Measurements from ENCODE around the gene TFDP1. TPM values are rescaled to one million over a fixed set of nuclear protein-coding genes. Genes with fewer than 3 reads are reported as not detected.
A peak's percentile ranks its signal among the peaks of the same experiment; 100 is the strongest.

Gene TFDP1
- polyA plus RNA-seq, 1 donor, result 68.0 TPM

DNA sequence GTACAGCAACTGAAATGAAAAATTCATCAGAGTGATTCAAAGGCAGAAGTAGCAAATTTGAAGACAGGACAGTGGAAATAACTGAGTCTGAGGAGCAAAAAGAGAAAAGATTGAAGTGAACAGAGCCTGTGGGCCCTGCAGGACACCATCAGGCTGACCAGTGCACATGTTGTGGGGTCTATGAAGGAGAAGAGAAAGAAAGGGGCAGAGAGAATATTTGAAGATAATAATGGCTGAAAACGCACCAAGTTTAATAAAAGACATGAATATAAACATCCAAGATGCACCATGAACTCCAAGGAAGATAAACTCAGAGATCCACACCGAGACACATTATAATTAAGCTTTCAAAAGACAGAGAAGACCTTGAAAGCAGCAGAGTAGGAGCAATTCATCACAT, 58.0 kb downstream of the TFDP1 start:
- H3K27ac ChIP-seq (ENCODE audit: low read length), result no peak overlapping the region
- no peaks in the 10 kb centered on the region for H3K4me1 ChIP-seq (ENCODE audit: control insufficient read depth, insufficient read depth, low read length)
- DNase-seq, result no peak
- H3K36me3 ChIP-seq (ENCODE audit: control insufficient read depth, insufficient read depth, low read length), result peaks cover 38% of the 10 kb centered on the region
- peaks cover 21% of the 10 kb centered on the region for H3K9me3 ChIP-seq (ENCODE audit: control insufficient read depth, low read depth, low read length)
- H3K4me3 ChIP-seq (ENCODE audit: low read length), result no peak overlapping the region
- 100% methylated on average over 1 of the region's 2 CpGs for WGBS (ENCODE audit: insufficient coverage, low lambda C conversion rate)
- H3K27me3 ChIP-seq (ENCODE audit: control insufficient read depth, insufficient read depth, low read length), result no peaks in the 10 kb centered on the region

DNA sequence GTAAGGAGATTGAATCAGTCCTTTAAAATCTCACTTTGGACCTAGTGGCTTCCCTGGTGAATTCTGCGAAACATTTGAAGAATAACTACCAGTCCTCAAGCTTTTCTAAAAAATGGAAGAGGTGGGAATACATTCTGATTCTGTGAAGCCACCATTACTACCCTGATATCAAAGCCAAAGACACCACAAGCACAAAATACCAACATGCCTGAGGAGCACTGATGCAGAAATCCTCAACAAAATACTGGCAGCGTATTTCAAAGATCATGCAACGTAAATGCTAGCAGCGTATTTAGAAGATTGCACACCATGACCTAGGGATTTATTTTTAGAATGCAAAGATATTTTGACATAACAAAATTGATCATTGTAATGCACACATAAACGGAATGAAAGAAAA, 59.0 kb downstream of the TFDP1 start:
- H3K4me3 ChIP-seq (ENCODE audit: low read length), result no peak overlapping the region
- WGBS (ENCODE audit: insufficient coverage, low lambda C conversion rate), result 100% methylated on average over 1 of the region's 5 CpGs
- H3K27ac ChIP-seq (ENCODE audit: low read length), result no peak overlapping the region
- H3K9me3 ChIP-seq (ENCODE audit: control insufficient read depth, low read depth, low read length), result peaks cover 15% of the 10 kb centered on the region
- H3K27me3 ChIP-seq (ENCODE audit: control insufficient read depth, insufficient read depth, low read length), result no peaks in the 10 kb centered on the region
- peaks cover 29% of the 10 kb centered on the region for H3K36me3 ChIP-seq (ENCODE audit: control insufficient read depth, insufficient read depth, low read length)
- no peaks in the 10 kb centered on the region for H3K4me1 ChIP-seq (ENCODE audit: control insufficient read depth, insufficient read depth, low read length)
- no peak for DNase-seq

DNA sequence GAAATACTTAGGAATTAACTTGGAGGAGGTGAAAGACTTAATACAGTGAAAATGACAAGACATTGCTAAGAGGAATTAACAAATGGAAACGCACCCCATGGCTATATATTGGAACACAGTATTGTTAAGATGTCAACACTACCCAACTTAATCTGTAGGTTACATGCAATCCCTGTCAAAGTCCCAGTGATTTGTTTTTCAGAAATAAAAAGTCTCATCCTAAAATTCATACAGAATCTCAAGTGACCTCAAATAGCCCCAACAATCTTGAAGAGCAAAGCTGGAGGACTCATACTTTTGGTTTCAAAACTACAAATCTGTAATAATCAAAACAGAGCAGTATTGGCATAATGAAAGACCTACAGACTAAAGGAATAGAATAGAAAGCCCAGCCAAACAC, 60.2 kb downstream of the TFDP1 start:
- Histone ChIP-seq H3K36me3 (ENCODE audit: control insufficient read depth, insufficient read depth, low read length) (peaks cover 19% of the 10 kb centered on the region), H3K9me3 (ENCODE audit: control insufficient read depth, low read depth, low read length) (peaks cover 12% of the 10 kb centered on the region), H3K27ac (ENCODE audit: low read length) (no peak overlapping the region), H3K4me1 (ENCODE audit: control insufficient read depth, insufficient read depth, low read length) (no peaks in the 10 kb centered on the region), H3K27me3 (ENCODE audit: control insufficient read depth, insufficient read depth, low read length) (no peaks in the 10 kb centered on the region), H3K4me3 (ENCODE audit: low read length) (no peak overlapping the region)
- DNase-seq, result no peak
- WGBS (ENCODE audit: insufficient coverage, low lambda C conversion rate), result 100% methylated on average over 1 of the region's 1 CpG

DNA sequence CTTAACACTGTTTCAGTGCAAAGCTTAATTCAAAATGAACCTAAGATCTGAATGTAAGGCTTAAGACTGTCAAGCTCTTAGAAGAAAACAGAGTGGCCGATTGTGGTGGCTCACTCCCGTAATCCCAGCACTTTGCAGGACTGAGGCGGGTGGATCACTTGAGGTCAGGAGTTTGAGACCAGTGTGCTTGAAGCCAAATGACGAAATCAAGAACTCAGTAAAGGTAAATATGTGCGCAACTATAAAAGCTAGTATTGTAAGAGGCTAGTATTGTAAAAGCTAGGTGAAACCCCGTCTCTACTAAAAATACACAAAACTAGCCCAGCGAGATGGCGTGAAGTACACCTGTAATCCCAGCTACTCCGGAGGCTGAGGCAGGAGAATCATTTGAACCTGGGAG, 60.8 kb downstream of the TFDP1 start:
- no CpG with 5 or more reads among the region's 9 CpGs for WGBS (ENCODE audit: insufficient coverage, low lambda C conversion rate)
- H3K4me1 ChIP-seq (ENCODE audit: control insufficient read depth, insufficient read depth, low read length), result no peaks in the 10 kb centered on the region
- H3K4me3 ChIP-seq (ENCODE audit: low read length), result no peak overlapping the region
- H3K36me3 ChIP-seq (ENCODE audit: control insufficient read depth, insufficient read depth, low read length), result peaks cover 14% of the 10 kb centered on the region
- no peak overlapping the region for H3K27ac ChIP-seq (ENCODE audit: low read length)
- no peak for DNase-seq
- no peaks in the 10 kb centered on the region for H3K27me3 ChIP-seq (ENCODE audit: control insufficient read depth, insufficient read depth, low read length)
- H3K9me3 ChIP-seq (ENCODE audit: control insufficient read depth, low read depth, low read length), result peaks cover 9% of the 10 kb centered on the region

DNA sequence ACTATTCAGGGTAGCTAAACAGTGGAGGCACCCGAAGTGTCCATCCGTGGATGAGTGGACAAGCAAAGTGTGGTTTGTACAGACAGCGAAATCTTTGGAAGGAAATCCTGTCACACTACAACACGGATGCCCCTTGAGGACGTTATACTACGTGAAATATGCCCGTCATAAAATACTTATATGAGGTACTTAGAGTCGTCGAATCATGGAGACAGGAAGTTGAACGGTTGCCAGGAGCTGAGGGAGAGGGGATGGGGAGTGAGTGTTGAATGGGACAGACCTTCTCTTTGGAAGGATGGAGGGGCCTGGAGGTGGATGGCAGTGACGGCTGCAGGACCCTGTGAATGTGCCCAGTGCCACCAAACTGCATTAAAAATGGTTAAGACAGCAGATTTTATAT, 61.8 kb downstream of the TFDP1 start:
- no peak overlapping the region for H3K4me3 ChIP-seq (ENCODE audit: low read length)
- peaks cover 10% of the 10 kb centered on the region for H3K36me3 ChIP-seq (ENCODE audit: control insufficient read depth, insufficient read depth, low read length)
- no peak overlapping the region for H3K27ac ChIP-seq (ENCODE audit: low read length)
- 90% methylated on average over 2 of the region's 11 CpGs for WGBS (ENCODE audit: insufficient coverage, low lambda C conversion rate)
- no peaks in the 10 kb centered on the region for H3K4me1 ChIP-seq (ENCODE audit: control insufficient read depth, insufficient read depth, low read length)
- H3K9me3 ChIP-seq (ENCODE audit: control insufficient read depth, low read depth, low read length), result peaks cover 9% of the 10 kb centered on the region
- no peaks in the 10 kb centered on the region for H3K27me3 ChIP-seq (ENCODE audit: control insufficient read depth, insufficient read depth, low read length)
- no peak for DNase-seq

DNA sequence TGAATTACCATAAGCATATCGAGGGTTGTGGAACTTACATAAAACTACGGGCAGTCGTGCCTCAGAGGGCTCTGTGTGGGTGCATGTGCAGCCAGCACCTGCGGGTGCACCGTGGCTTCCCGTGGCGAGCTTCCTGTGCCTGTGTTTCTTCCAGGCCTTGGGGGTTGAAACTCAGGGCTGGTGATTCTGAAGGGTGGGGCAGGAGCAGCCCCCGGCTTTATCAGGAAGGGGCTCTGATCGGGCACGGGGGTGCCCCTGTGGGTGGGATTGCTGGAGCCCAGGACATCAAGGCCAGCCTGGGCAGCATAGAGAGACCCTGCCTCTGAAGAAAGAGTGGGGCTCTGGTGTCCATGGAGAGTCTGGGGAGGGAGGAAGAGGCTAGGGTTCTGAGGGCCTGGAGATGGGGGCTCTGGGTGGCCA, 62.4 kb downstream of the TFDP1 start:
- Histone ChIP-seq H3K9me3 (ENCODE audit: control insufficient read depth, low read depth, low read length) (peaks cover 9% of the 10 kb centered on the region), H3K4me1 (ENCODE audit: control insufficient read depth, insufficient read depth, low read length) (no peaks in the 10 kb centered on the region), H3K27me3 (ENCODE audit: control insufficient read depth, insufficient read depth, low read length) (no peaks in the 10 kb centered on the region), H3K27ac (ENCODE audit: low read length) (no peak overlapping the region), H3K36me3 (ENCODE audit: control insufficient read depth, insufficient read depth, low read length) (peaks cover 4% of the 10 kb centered on the region), H3K4me3 (ENCODE audit: low read length) (no peak overlapping the region)
- no peak for DNase-seq
- no CpG with 5 or more reads among the region's 10 CpGs for WGBS (ENCODE audit: insufficient coverage, low lambda C conversion rate)

GRCh38 chr13:113647351-113648215, 63.0 kb downstream of the TFDP1 start:
- Histone ChIP-seq H3K27ac (ENCODE audit: low read length) (no peak overlapping the region), H3K36me3 (ENCODE audit: control insufficient read depth, insufficient read depth, low read length) (no peaks in the 10 kb centered on the region), H3K4me1 (ENCODE audit: control insufficient read depth, insufficient read depth, low read length) (no peaks in the 10 kb centered on the region), H3K27me3 (ENCODE audit: control insufficient read depth, insufficient read depth, low read length) (no peaks in the 10 kb centered on the region), H3K9me3 (ENCODE audit: control insufficient read depth, low read depth, low read length) (peaks cover 5% of the 10 kb centered on the region), H3K4me3 (ENCODE audit: low read length) (no peak overlapping the region)
- WGBS (ENCODE audit: insufficient coverage, low lambda C conversion rate), result no CpG with 5 or more reads among the region's 42 CpGs
- peak in 1 of 2 donors; percentile 15 for DNase-seq

DNA sequence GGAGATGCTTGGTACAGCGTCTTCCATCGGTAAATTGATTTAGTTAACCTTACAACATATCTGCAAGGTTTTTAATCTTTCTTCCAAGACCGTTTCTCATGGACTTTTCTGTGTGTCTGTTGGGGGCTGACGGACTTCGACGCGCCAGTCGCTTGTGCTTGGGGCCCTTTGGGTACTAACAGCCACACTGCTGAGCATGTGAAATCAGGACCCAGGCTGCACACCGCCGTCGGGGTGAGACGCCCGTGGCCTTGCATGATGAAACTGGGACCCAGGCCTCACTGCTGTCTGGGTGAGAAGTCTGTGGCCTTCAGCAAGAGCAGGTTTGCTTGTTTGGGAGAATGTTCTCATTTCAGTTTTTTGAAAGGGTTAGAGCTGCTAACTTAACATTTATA, 63.7 kb downstream of the TFDP1 start:
- Histone ChIP-seq H3K27ac (ENCODE audit: low read length) (no peak overlapping the region), H3K9me3 (ENCODE audit: control insufficient read depth, low read depth, low read length) (peaks cover 5% of the 10 kb centered on the region), H3K36me3 (ENCODE audit: control insufficient read depth, insufficient read depth, low read length) (no peaks in the 10 kb centered on the region), H3K4me1 (ENCODE audit: control insufficient read depth, insufficient read depth, low read length) (no peaks in the 10 kb centered on the region), H3K4me3 (ENCODE audit: low read length) (no peak overlapping the region), H3K27me3 (ENCODE audit: control insufficient read depth, insufficient read depth, low read length) (no peaks in the 10 kb centered on the region)
- DNase-seq, result no peak
- no CpG with 5 or more reads among the region's 13 CpGs for WGBS (ENCODE audit: insufficient coverage, low lambda C conversion rate)

DNA sequence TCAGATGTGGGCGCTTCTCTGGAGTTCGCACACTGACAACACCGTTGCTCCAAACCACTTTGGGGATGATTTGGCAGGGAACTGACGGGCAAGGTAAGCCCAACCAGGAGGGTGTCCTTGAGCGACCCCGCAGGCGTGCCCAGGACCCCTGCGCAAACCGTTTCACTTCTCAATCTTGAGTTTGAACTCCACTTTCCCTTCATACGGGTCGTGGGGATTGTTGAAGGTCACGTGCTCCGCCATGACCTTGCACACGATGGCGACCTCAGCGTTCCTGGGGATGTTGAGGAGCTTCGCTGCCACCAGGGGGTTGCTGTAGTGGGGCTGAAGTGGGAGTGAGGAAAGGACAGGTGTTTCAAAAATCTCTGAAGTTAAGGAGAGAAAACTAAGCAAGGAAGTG, 64.7 kb downstream of the TFDP1 start:
- Histone ChIP-seq H3K27ac (ENCODE audit: low read length) (no peak overlapping the region), H3K9me3 (ENCODE audit: control insufficient read depth, low read depth, low read length) (peaks cover 5% of the 10 kb centered on the region), H3K27me3 (ENCODE audit: control insufficient read depth, insufficient read depth, low read length) (no peaks in the 10 kb centered on the region), H3K36me3 (ENCODE audit: control insufficient read depth, insufficient read depth, low read length) (no peaks in the 10 kb centered on the region), H3K4me3 (ENCODE audit: low read length) (no peak overlapping the region), H3K4me1 (ENCODE audit: control insufficient read depth, insufficient read depth, low read length) (no peaks in the 10 kb centered on the region)
- 100% methylated on average over 1 of the region's 17 CpGs for WGBS (ENCODE audit: insufficient coverage, low lambda C conversion rate)
- no peak for DNase-seq

- H3K27me3 ChIP-seq (ENCODE audit: control insufficient read depth, insufficient read depth, low read length), result no peaks in the 10 kb centered on the region
- peaks cover 5% of the 10 kb centered on the region for H3K9me3 ChIP-seq (ENCODE audit: control insufficient read depth, low read depth, low read length)
- H3K27ac ChIP-seq (ENCODE audit: low read length), result no peak overlapping the region
- no peak for DNase-seq
- no CpG with 5 or more reads among the region's 15 CpGs for WGBS (ENCODE audit: insufficient coverage, low lambda C conversion rate)
- no peak overlapping the region for H3K4me3 ChIP-seq (ENCODE audit: low read length)
- H3K36me3 ChIP-seq (ENCODE audit: control insufficient read depth, insufficient read depth, low read length), result no peaks in the 10 kb centered on the region
- H3K4me1 ChIP-seq (ENCODE audit: control insufficient read depth, insufficient read depth, low read length), result no peaks in the 10 kb centered on the region
These were observed 65.7 kb downstream of the TFDP1 start for GRCh38 chr13:113650275-113650674.

DNA sequence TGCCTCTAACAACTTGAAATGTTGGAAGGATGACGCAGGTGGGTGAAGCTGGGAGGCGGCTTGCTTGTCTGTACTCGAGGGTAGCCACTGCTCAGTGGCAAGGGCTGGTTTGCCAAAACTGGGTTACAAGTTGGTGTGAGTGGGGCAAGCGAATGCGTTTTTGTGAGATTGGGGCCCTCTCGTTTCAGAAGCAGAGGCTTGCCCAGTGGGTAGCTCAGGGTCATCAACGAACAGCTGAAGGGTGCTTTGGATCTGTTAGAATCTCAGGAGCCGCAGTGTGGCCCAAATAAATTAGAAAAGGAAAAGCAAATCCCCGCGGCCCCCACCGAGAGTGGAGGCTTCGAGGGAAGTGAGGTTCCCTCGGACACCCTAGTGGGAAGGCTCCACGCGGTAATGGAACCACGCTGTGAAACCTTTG, 66.2 kb downstream of the TFDP1 start:
- H3K27me3 ChIP-seq (ENCODE audit: control insufficient read depth, insufficient read depth, low read length), result no peaks in the 10 kb centered on the region
- WGBS (ENCODE audit: insufficient coverage, low lambda C conversion rate), result no CpG with 5 or more reads among the region's 16 CpGs
- H3K4me3 ChIP-seq (ENCODE audit: low read length), result no peak overlapping the region
- H3K36me3 ChIP-seq (ENCODE audit: control insufficient read depth, insufficient read depth, low read length), result no peaks in the 10 kb centered on the region
- H3K9me3 ChIP-seq (ENCODE audit: control insufficient read depth, low read depth, low read length), result peaks cover 5% of the 10 kb centered on the region
- no peak overlapping the region for H3K27ac ChIP-seq (ENCODE audit: low read length)
- no peaks in the 10 kb centered on the region for H3K4me1 ChIP-seq (ENCODE audit: control insufficient read depth, insufficient read depth, low read length)
- no peak for DNase-seq
